Activated naive CD4-positive, alpha-beta T cell treated with anti-CD3 and anti-CD28 coated beads, Interleukin-2, amount 10 ng/mL, durations not matched to agents 7 days and 5 days (primary cell): ENCODE results near the gene SGTA.
A peak's percentile ranks its signal among the peaks of the same experiment; 100 is the strongest.

Experiments
- CTCF ChIA-PET: fragments of 350-600 bp; sonication (Branson Sonifier 250); formaldehyde crosslinking; loops from one replicate; lab custom pipeline; 2021; ENCODE audit warnings: antibody characterized with exemption; lab: Charles Lee
- DNase-seq: peaks from one replicate; pipeline ENCODE4 v3.0.0-alpha.2; 2020
- H3K27ac Mint-ChIP-seq: one replicate; pipeline ENCODE4 v1.8.0; 2021; ENCODE audit warnings: mild to moderate bottlenecking, moderate library complexity, mixed read lengths
- H3K27me3 Mint-ChIP-seq: one replicate; pipeline ENCODE4 v1.8.0; 2021; ENCODE audit warnings: mild to moderate bottlenecking, mixed read lengths
- H3K36me3 Mint-ChIP-seq: one replicate; pipeline ENCODE4 v1.8.0; 2021; ENCODE audit warnings: mixed read lengths
- H3K4me1 Mint-ChIP-seq: one replicate; pipeline ENCODE4 v1.8.0; 2021; ENCODE audit warnings: mixed read lengths
- H3K4me3 Mint-ChIP-seq: one replicate; pipeline ENCODE4 v1.8.0; 2021; ENCODE audit warnings: mild to moderate bottlenecking, moderate library complexity, mixed read lengths
- H3K9me3 Mint-ChIP-seq: one replicate; pipeline ENCODE4 v1.8.0; 2021; ENCODE audit warnings: mixed read lengths

The SGTA gene

DNA sequence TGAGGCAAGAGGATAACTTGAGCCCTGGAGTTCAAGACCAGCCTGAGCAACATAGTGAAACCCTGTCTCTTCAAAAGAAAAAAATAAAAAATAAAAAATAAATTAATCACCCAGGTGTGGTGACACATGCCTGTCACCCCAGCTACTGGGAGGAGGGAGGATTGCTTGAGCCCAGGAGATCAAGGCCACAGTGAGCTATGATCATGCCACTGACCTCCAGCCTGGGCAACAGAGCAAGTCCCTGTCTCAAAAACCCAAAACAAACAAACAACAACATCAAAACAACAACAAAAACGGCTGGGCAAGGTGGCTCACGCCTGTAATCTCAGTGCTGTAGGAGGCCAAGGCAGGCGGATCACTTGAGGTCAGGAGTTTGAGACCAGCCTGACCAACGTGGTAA is 39.0 kb downstream of the SGTA start:
- Mint-ChIP-seq H3K27ac (no peak overlapping the region), H3K36me3 (peaks cover 2% of the 10 kb centered on the region), H3K4me1 (peaks cover 8% of the 10 kb centered on the region), H3K27me3 (peaks cover 36% of the 10 kb centered on the region), H3K9me3 (no peaks in the 10 kb centered on the region), H3K4me3 (no peak overlapping the region)
- no peak for DNase-seq
- CTCF ChIA-PET, result no interaction called here

- H3K27ac Mint-ChIP-seq, result no peak overlapping the region
- no peak overlapping the region for H3K4me3 Mint-ChIP-seq
These were observed 40.0 kb downstream of the SGTA start for GRCh38 chr19:2743099-2743498.

GRCh38 chr19:2740314-2740656 is 42.8 kb downstream of the SGTA start:
- DNase-seq, result no peak
- Mint-ChIP-seq H3K4me3 (peak overlapping the region; percentile 90), H3K4me1 (peaks cover 16% of the 10 kb centered on the region), H3K27me3 (peaks cover 31% of the 10 kb centered on the region), H3K27ac (no peak overlapping the region), H3K9me3 (no peaks in the 10 kb centered on the region), H3K36me3 (peaks cover 14% of the 10 kb centered on the region)
- CTCF ChIA-PET, result interaction anchor here (0.6 to 1.9 kb wide), 2 partner anchors 9 to 92 kb away, joined by 3 to 9 read pairs; no protein-coding TSS in a partner anchor

More at GRCh38 chr19:2743099-2743498, 40.0 kb downstream of the SGTA start:
- Mint-ChIP-seq H3K27me3 (peaks cover 34% of the 10 kb centered on the region), H3K4me1 (peaks cover 15% of the 10 kb centered on the region), H3K36me3 (peaks cover 2% of the 10 kb centered on the region), H3K9me3 (no peaks in the 10 kb centered on the region)
- no peak for DNase-seq
- CTCF ChIA-PET, result no interaction called here

GRCh38 chr19:2739602-2740313 is 43.3 kb downstream of the SGTA start, which contains the start of gene SLC39A3:
SLC39A3 (minus strand) TSS chr19:2740017; CDS start chr19:2737257, 2,760 bp downstream.
- Mint-ChIP-seq H3K9me3 (no peaks in the 10 kb centered on the region), H3K4me3 (peak within 1 kb of the TSS; percentile 90), H3K36me3 (peaks cover 15% of the 10 kb centered on the region), H3K27ac (peak within 1 kb of the TSS; percentile 84), H3K4me1 (peaks cover 16% of the 10 kb centered on the region), H3K27me3 (peaks cover 27% of the 10 kb centered on the region)
- CTCF ChIA-PET, result interaction anchor here (1.9 kb wide), 1 partner anchor 9 kb away, joined by 9 read pairs; no protein-coding TSS in a partner anchor
- DNase-seq, result peak; percentile 99

- H3K4me3 Mint-ChIP-seq, result no peak overlapping the region
- H3K27ac Mint-ChIP-seq, result no peak overlapping the region
- peaks cover 23% of the 10 kb centered on the region for H3K36me3 Mint-ChIP-seq
- no peak for DNase-seq
- CTCF ChIA-PET, result interaction anchor here (0.8 kb wide), 1 partner anchor 12 kb away, joined by 3 read pairs; no protein-coding TSS in a partner anchor
- H3K27me3 Mint-ChIP-seq, result peaks cover 9% of the 10 kb centered on the region
- H3K9me3 Mint-ChIP-seq, result no peaks in the 10 kb centered on the region
- H3K4me1 Mint-ChIP-seq, result peaks cover 16% of the 10 kb centered on the region
These were observed 46.4 kb downstream of the SGTA start for GRCh38 chr19:2736550-2737190.

GRCh38 chr19:2735374-2735773 is 47.7 kb downstream of the SGTA start:
- CTCF ChIA-PET, result no interaction called here

GRCh38 chr19:2734589-2735288 is 48.3 kb downstream of the SGTA start:
- Mint-ChIP-seq H3K9me3 (no peaks in the 10 kb centered on the region), H3K4me1 (peaks cover 11% of the 10 kb centered on the region), H3K27ac (no peak overlapping the region), H3K36me3 (peaks cover 23% of the 10 kb centered on the region), H3K27me3 (no peaks in the 10 kb centered on the region), H3K4me3 (no peak overlapping the region)
- no peak for DNase-seq
- CTCF ChIA-PET, result no interaction called here

More at GRCh38 chr19:2735374-2735773, 47.7 kb downstream of the SGTA start:
- Mint-ChIP-seq H3K36me3 (peaks cover 23% of the 10 kb centered on the region), H3K27ac (no peak overlapping the region), H3K27me3 (peaks cover 5% of the 10 kb centered on the region), H3K4me3 (no peak overlapping the region), H3K9me3 (no peaks in the 10 kb centered on the region), H3K4me1 (peaks cover 15% of the 10 kb centered on the region)
- no peak for DNase-seq

- no peak overlapping the region for H3K27ac Mint-ChIP-seq
These were observed 49.0 kb downstream of the SGTA start for GRCh38 chr19:2733930-2734588.

GRCh38 chr19:2732883-2733282 is 50.2 kb downstream of the SGTA start:
- no peak overlapping the region for H3K4me3 Mint-ChIP-seq
- no peaks in the 10 kb centered on the region for H3K9me3 Mint-ChIP-seq
- peaks cover 20% of the 10 kb centered on the region for H3K36me3 Mint-ChIP-seq
- H3K27ac Mint-ChIP-seq, result no peak overlapping the region
- no peaks in the 10 kb centered on the region for H3K4me1 Mint-ChIP-seq
- CTCF ChIA-PET, result no interaction called here
- no peak for DNase-seq
- peaks cover 1% of the 10 kb centered on the region for H3K27me3 Mint-ChIP-seq

More at GRCh38 chr19:2733930-2734588, 49.0 kb downstream of the SGTA start:
- Mint-ChIP-seq H3K27me3 (no peaks in the 10 kb centered on the region), H3K9me3 (no peaks in the 10 kb centered on the region), H3K36me3 (peaks cover 20% of the 10 kb centered on the region), H3K4me1 (peaks cover 7% of the 10 kb centered on the region), H3K4me3 (no peak overlapping the region)
- no peak for DNase-seq
- CTCF ChIA-PET, result no interaction called here

- no peak for DNase-seq
- no peak overlapping the region for H3K27ac Mint-ChIP-seq
- H3K4me1 Mint-ChIP-seq, result no peaks in the 10 kb centered on the region
- peaks cover 20% of the 10 kb centered on the region for H3K36me3 Mint-ChIP-seq
- peaks cover 8% of the 10 kb centered on the region for H3K27me3 Mint-ChIP-seq
- H3K4me3 Mint-ChIP-seq, result no peak overlapping the region
- CTCF ChIA-PET, result no interaction called here
- H3K9me3 Mint-ChIP-seq, result no peaks in the 10 kb centered on the region
These were observed 50.8 kb downstream of the SGTA start for GRCh38 chr19:2732157-2732725.

DNA sequence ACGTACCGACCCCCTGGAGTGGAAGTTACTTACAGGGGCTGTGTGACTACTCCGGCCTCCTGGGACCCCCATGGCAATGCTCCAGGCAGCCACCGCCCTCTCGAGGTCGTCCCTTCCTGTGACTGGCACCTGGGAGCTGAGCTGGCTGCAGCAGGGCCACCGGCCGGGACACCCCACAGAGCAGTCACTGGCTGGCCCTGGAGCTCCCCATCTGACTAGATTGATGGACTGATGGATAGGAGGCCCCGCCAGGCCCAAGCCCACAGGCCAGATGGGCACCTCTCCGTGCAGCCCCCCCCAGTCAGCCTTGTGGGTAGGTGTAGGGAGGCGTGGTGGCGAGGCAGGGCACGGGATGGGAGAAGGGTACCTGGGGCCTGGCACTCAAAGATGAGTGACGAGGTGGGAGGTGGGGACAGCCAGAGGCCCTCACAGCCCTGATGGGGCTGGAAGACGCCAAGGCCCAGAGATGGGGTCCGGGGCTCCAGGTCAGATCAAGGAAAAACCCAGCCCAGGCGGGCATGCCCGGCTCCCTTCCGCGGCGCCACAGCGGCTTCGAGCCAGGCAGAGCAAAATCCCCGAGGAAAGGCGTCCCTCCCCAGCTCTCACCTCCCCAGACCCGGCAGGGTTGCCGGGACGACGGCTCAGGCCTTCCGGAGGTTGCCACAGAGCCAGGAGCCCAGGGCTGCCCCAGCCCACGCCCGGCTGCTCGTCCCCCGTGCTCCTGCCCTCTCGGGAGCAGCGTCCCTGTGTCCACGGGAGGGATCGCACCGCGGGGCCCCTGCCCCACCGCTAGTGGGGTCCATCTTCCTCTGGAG is 51.7 kb downstream of the SGTA start:
- CTCF ChIA-PET, result no interaction called here
- H3K4me3 Mint-ChIP-seq, result no peak overlapping the region
- H3K27ac Mint-ChIP-seq, result no peak overlapping the region
- DNase-seq, result no peak
- H3K27me3 Mint-ChIP-seq, result peaks cover 16% of the 10 kb centered on the region
- H3K4me1 Mint-ChIP-seq, result no peaks in the 10 kb centered on the region
- no peaks in the 10 kb centered on the region for H3K9me3 Mint-ChIP-seq
- peaks cover 12% of the 10 kb centered on the region for H3K36me3 Mint-ChIP-seq

DNA sequence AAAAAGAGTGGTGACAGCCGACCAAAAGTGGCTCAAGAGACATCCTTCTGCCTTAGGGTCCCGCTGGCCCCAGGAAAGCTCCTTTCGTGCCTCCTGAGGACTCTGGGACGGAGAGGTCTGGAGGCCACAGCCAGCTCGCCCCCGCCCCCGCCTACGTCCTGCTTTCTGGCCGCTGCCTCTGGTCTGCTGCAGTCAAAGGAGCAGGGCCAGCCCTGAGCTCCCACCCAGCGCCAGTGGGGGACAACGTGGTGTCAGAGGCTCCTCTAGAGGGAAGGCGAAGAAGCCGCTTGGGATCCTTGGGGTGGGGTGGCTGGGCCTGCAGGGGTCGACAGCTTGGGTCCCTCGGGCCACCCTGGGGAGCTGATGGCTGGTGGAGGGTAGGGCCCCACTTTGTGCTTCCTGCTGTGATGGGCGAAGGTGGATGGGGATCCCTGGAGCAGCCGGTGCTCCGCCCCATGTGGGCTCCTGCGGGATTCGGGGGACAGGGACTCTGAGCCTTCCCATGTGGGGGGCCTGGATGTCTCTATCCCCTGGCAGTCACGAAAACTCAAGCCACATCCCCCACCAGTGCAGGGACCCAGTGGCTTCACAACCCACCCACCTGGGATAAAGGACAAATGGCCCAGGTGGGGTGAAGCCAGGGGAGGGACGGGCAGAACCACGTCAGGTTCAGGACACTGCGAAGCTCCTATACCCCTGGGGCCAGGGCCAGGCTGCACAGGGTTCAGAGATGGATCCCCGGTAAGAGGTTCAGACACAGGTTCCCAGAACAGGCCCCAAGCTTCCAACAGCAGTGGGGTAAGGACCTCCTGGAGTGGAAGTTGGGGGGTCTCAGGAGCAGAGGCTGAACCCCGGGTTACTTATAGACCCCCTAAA is 52.9 kb downstream of the SGTA start:
- no peak overlapping the region for H3K27ac Mint-ChIP-seq
- peaks cover 9% of the 10 kb centered on the region for H3K36me3 Mint-ChIP-seq
- CTCF ChIA-PET, result no interaction called here
- peaks cover 28% of the 10 kb centered on the region for H3K27me3 Mint-ChIP-seq
- DNase-seq, result no peak
- no peaks in the 10 kb centered on the region for H3K4me1 Mint-ChIP-seq
- H3K9me3 Mint-ChIP-seq, result no peaks in the 10 kb centered on the region
- no peak overlapping the region for H3K4me3 Mint-ChIP-seq
